ENCODE results near the gene TTLL8.

DNA sequence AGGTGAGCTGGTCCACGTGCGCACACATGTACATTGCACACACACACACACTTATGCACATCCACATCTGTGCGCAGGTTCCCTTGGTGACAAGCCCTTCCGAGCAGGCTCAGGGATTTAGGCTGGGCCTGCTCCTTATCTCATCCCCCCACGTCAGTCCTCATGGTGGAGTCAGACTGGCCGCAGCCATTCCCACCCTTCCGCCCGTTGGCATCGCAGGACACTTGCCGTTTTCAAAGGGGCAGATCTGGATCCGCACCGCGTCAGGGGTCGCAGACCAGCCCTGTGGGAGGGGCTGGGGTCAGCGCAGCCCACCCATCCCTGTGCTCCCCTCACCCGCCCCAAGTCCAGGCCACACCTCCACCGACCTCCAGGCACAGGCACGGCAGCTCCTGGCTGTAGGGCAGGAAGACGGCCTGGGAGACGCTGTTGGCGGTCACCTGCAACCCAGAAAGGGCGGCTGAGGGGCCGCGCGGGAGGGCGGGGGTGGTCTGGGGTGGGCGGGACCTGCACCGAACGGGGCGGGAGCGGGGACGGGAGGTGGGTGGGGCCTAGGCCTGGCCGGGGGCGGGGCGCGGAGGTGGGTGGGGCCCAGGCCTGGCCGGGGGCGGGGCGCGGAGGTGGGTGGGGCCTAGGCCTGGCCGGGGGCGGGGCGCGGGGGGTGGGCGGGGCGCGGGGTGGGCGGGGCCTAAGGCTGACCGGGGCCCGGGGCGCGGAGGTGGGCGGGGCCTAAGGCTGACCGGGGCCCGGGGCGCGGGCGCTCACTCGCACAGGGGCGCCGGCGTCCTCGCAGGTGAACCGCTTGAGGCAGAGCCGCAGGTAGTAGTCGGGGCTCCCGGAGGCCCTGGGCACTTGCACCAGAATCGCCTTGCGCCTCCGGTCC is 58.8 kb downstream of the TTLL8 start:
- TF ChIP-seq, protein P1, sequence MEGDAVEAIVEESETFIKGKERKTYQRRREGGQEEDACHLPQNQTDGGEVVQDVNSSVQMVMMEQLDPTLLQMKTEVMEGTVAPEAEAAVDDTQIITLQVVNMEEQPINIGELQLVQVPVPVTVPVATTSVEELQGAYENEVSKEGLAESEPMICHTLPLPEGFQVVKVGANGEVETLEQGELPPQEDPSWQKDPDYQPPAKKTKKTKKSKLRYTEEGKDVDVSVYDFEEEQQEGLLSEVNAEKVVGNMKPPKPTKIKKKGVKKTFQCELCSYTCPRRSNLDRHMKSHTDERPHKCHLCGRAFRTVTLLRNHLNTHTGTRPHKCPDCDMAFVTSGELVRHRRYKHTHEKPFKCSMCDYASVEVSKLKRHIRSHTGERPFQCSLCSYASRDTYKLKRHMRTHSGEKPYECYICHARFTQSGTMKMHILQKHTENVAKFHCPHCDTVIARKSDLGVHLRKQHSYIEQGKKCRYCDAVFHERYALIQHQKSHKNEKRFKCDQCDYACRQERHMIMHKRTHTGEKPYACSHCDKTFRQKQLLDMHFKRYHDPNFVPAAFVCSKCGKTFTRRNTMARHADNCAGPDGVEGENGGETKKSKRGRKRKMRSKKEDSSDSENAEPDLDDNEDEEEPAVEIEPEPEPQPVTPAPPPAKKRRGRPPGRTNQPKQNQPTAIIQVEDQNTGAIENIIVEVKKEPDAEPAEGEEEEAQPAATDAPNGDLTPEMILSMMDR (IDR thresholded peaks at IDR 0.05), result no peak
- TF ChIP-seq POLR2A (IDR thresholded peaks at IDR 0.05), result no peak
